Coronary artery (tissue), 2 donors: ENCODE data around the gene BTNL2.

ENCODE experiments used
- DNase-seq: peaks from one replicate; pipeline ENCODE4 v3.0.0-alpha.2; 2017; ENCODE audit warnings: low spot score
- H3K27ac ChIP-seq, 2 donors: fragments of 200-600 bp; sonication (generic); one replicate each; pipeline ENCODE4 v1.5.1; 2016 to 2019
- H3K4me3 ChIP-seq: fragments of 200-600 bp; sonication (generic); 2 replicates; pipeline ENCODE4 v1.5.1; 2016; ENCODE audit warnings: mild to moderate bottlenecking, moderate library complexity
- TF ChIP-seq, protein P1 (sequence below): fragments of 200-600 bp; sonication (generic); IDR thresholded peaks from one replicate; pipeline ENCODE4 v1.5.1; 2019; ENCODE audit warnings: antibody characterized with exemption

The BTNL2 gene

DNA sequence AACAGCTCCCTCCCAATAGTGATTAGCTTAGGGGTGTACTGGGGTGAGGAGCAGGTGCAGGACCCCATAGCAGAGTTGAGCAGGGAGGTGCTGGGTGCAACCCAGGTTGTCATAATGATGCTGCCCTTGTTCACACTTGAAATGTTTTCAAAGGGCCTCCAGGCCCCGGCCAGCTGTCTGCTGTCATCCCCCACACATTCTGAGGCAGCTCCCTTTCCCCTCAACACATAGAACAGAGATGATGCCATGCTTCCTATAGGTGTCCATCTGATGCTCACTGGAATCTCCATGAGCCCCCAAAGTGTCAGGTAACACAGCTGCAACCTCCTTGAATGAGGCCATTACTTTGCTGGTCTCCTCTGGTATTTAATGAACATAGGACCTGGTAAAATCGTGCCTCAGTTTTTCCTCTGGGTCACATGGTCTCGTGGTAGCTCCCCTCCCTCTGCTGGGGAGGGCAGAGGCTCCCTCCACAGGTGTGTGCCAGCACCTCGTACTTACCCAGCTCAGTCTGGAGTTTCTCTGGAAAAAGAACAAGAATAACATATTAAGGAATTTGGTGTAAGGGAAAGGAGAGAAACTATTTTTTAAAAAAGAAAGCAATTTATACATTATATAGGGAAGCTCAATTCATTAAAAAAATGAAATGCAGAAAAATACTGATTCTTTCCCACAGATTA lies 5.6 kb downstream of the BTNL2 start:
- TF ChIP-seq, protein P1, sequence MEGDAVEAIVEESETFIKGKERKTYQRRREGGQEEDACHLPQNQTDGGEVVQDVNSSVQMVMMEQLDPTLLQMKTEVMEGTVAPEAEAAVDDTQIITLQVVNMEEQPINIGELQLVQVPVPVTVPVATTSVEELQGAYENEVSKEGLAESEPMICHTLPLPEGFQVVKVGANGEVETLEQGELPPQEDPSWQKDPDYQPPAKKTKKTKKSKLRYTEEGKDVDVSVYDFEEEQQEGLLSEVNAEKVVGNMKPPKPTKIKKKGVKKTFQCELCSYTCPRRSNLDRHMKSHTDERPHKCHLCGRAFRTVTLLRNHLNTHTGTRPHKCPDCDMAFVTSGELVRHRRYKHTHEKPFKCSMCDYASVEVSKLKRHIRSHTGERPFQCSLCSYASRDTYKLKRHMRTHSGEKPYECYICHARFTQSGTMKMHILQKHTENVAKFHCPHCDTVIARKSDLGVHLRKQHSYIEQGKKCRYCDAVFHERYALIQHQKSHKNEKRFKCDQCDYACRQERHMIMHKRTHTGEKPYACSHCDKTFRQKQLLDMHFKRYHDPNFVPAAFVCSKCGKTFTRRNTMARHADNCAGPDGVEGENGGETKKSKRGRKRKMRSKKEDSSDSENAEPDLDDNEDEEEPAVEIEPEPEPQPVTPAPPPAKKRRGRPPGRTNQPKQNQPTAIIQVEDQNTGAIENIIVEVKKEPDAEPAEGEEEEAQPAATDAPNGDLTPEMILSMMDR, result no peak
- no peak for DNase-seq
- H3K4me3 ChIP-seq, result no peak overlapping the region
- H3K27ac ChIP-seq, result no peak overlapping the region

DNA sequence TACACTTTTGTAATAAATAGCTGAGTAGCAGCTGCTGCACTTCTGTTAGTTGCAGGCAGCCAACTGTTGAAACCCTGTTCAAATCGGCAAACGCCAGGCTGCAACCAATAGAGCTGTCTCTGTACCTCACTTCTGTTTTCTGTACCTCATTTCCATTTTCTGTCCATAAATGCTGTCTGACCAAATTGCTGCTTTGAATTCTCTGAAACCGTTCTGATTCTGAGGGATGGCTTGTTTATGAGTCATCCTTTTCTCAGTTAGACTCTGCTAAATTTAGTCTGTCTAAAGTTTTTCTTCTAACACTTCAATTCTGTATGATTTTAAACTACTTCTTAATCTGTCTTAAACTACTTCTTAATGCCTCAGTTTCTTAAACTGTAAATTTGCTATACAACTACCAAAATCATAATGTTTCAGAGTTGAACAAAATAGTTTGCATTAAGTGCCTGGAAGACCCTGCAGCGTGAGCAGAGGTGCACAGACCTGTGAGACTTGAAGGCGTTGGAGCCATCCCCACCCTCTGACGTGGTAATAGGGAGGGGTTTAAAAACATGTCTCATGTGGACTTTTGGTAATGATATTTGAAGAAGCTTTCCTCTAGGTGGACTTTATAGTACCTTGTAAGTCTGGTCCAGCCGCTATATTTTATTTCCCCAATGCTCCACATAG lies 9.6 kb downstream of the BTNL2 start:
- no peak for DNase-seq
- TF ChIP-seq, protein P1, result no peak
- no peak overlapping the region for H3K4me3 ChIP-seq
- no peak overlapping the region for H3K27ac ChIP-seq

DNA sequence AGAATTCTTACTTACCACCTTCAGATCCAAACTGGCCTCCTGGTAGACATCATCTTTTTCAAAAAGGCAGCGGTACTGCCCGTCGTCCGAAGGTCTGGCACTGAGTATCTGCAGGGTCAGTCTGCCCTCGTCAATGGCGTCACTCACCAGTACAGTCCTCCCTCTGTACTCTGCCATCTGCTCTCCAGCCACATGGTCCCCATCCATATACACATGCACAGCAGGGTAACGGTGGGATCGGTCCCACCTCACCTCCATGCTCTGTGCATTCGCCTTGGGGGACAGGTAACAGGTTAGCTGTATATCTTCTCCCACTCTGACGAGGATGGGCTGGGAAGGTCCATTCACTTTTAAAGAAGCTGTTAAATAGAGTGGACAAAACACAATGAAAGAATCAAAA lies 11.0 kb downstream of the BTNL2 start:
- Histone ChIP-seq H3K4me3 (no peak overlapping the region), H3K27ac (no peak overlapping the region)
- TF ChIP-seq, protein P1, result no peak
- DNase-seq, result no peak

DNA sequence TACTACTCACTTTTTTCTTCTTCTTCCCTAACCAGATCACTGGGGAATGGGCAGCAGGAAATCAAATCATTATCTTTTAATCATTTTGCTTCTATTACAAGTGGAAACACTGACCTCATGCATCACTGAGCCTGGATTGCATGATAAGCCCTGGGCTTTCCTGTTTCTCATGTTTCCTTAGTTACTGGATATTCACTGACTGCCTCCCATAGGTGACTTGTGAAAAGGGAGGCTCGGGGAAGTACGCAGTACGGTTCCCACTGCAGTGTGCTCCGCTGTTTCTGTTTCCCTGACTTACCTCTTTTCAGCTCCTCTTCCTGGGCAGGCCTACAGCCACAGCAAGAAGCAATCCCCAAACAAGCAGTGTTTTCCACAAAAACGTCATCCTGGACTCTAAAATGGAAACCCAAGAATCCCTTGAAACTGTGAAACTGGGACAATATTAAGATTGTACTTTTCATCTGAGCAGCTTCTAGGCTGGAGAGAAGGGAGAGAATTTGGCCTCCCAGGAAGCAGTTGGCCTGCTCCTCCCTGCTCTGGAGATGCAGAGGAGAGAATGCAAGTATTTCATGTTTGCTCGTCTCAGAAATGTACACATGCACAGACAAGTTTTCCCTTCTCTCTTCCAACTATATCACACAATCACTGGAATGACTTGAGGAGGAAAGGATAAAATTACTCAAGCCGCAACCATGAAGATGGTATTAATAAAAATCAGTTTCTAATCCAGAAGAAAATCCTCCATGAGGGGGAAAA lies 13.1 kb downstream of the BTNL2 start:
- Histone ChIP-seq H3K27ac (peak overlapping the region in 1 of 2 donors; percentile 26), H3K4me3 (no peak overlapping the region)
- TF ChIP-seq, protein P1, result no peak
- DNase-seq, result no peak

DNA sequence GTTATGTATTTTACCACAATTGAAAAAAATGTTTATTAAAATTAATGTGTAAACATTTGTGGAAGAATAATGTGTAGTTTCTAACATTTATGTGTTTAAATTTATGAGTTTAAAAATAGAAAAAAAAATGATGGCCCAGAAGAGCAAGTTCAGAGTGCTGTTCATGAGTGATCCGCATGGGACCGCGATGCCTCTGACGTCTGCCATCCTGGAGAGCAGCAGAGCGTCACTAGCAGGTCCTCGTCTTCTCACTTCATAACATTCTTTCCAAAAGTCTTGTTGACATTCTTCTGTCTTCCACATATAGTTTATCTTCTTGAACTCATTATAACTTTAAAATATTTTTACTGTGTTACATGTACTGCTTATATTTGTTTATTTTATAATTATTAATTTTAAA lies 15.5 kb downstream of the BTNL2 start:
- TF ChIP-seq, protein P1, result no peak
- no peak for DNase-seq
- H3K27ac ChIP-seq, result no peak overlapping the region
- H3K4me3 ChIP-seq, result no peak overlapping the region

DNA sequence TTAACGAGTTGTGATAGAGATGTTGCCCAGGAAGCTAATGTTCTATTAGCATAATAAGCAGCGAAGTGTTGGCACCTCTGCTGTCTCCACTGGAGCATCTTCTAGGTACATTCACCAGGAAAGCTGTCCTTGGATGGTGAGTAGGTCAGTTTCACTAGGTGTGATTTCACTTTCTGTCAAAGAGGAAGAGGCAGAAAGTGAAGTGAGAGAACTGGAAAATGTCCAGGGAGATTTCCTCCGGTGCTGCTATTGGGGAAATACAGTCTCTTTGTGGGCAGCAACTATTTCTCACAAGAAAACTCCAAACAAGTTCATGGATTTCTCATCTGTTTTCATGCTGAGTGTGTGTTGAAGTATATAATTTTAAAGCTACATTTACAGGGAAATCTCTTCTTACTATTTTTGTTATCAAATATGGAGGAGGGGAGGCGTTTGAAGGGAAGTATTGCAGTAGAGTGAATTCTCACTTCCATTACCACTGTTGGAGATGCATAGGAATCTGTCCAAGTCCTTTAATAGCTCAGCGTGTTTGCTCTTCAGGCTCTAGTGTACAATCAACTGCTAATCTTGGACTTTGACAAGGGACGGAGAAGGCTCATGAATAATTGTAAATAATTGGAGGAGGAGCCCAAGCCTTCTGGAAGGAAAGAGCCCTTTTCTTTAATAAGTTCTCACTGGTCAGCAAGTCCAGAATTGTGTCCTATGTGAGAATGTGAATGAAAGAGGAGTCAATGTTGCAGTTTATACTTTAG lies 19.2 kb downstream of the BTNL2 start:
- Histone ChIP-seq H3K4me3 (no peak overlapping the region), H3K27ac (no peak overlapping the region)
- TF ChIP-seq, protein P1, result no peak
- no peak for DNase-seq
